Tibial artery (tissue), 4 donors: ENCODE results near the gene IL19.

ENCODE experiments used
- DNase-seq, 2 donors: peaks; one replicate each; pipeline ENCODE4 v3.0.0-alpha.2; 2019
- H3K27ac ChIP-seq, 2 donors: fragments of 200-600 bp; sonication (generic) in 1 of 2; 1 replicate in 1 of 2; 2 replicates in 1 of 2; pipeline ENCODE4 v1.5.1; 2018 to 2019; ENCODE audit warnings: mild to moderate bottlenecking in 1 of 2
- H3K27me3 ChIP-seq, 2 donors: fragments of 200-600 bp; sonication (generic) in 1 of 2; one replicate each; pipeline versions ENCODE4 v1.5.1 to v1.6.0; 2016 to 2019
- H3K36me3 ChIP-seq, 3 donors: fragments of 200-600 bp; sonication (generic) in 2 of 3; one replicate each; pipeline ENCODE4 v1.5.1; 2016 to 2019; ENCODE audit warnings: mild to moderate bottlenecking in 2 of 3
- H3K4me1 ChIP-seq, 4 donors: fragments of 200-600 bp; sonication (generic) in 2 of 4; 1 replicate in 3 of 4; 2 replicates in 1 of 4; pipeline ENCODE4 v1.5.1; 2016 to 2019
- H3K4me3 ChIP-seq, 2 donors: fragments of 200-600 bp; sonication (generic) in 1 of 2; 1 replicate in 1 of 2; 2 replicates in 1 of 2; pipeline ENCODE4 v1.5.1; 2018 to 2019; ENCODE audit warnings: mild to moderate bottlenecking in 2 of 2
- H3K9me3 ChIP-seq, 3 donors: fragments of 200-600 bp; sonication (generic) in 1 of 3; one replicate each; pipeline ENCODE4 v1.5.1; 2016 to 2019
- intact Hi-C: fragments of 100-400 bp; cut with DNase I; formaldehyde crosslinking; loops from one replicate; pipeline ENCODE4 v1.15.0; 2023; ENCODE audit warnings: low total_unique reads
- TF ChIP-seq, protein P1 (sequence below), 2 experiments: fragments of 200-600 bp in 1 of 2; fragments of 450-650 bp in 1 of 2; IDR thresholded peaks; one replicate each; pipeline ENCODE4 v1.5.1; 2017 to 2019; ENCODE audit warnings: antibody characterized with exemption in 2 of 2, mild to moderate bottlenecking in 1 of 2, moderate library complexity in 1 of 2

IL19 gene

GRCh38 chr1:206833801-206834200 lies 63.2 kb downstream of the IL19 start:
- TF ChIP-seq, protein P1, sequence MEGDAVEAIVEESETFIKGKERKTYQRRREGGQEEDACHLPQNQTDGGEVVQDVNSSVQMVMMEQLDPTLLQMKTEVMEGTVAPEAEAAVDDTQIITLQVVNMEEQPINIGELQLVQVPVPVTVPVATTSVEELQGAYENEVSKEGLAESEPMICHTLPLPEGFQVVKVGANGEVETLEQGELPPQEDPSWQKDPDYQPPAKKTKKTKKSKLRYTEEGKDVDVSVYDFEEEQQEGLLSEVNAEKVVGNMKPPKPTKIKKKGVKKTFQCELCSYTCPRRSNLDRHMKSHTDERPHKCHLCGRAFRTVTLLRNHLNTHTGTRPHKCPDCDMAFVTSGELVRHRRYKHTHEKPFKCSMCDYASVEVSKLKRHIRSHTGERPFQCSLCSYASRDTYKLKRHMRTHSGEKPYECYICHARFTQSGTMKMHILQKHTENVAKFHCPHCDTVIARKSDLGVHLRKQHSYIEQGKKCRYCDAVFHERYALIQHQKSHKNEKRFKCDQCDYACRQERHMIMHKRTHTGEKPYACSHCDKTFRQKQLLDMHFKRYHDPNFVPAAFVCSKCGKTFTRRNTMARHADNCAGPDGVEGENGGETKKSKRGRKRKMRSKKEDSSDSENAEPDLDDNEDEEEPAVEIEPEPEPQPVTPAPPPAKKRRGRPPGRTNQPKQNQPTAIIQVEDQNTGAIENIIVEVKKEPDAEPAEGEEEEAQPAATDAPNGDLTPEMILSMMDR (IDR thresholded peaks at IDR 0.05): no peak
- Histone ChIP-seq H3K4me1 (no peaks in the 10 kb centered on the region), H3K36me3 (no peaks in the 10 kb centered on the region), H3K9me3 (no peaks in the 10 kb centered on the region), H3K27ac (no peak overlapping the region), H3K4me3 (no peak overlapping the region), H3K27me3 (peaks cover 0 to 15% of the 10 kb centered on the region in 2 donors)
- intact Hi-C loops: no loop called here
- DNase-seq: no peak

- no peaks in the 10 kb centered on the region for H3K4me1 ChIP-seq
- no peak overlapping the region for H3K27ac ChIP-seq
- TF ChIP-seq, protein P1 (IDR thresholded peaks at IDR 0.05): no peak
- intact Hi-C loops: no loop called here
- DNase-seq: no peak
- no peaks in the 10 kb centered on the region for H3K36me3 ChIP-seq
- no peak overlapping the region for H3K4me3 ChIP-seq
- peaks cover 0 to 15% of the 10 kb centered on the region in 2 donors for H3K27me3 ChIP-seq
- H3K9me3 ChIP-seq: no peaks in the 10 kb centered on the region
Observed at GRCh38 chr1:206834217-206834616, 63.6 kb downstream of the IL19 start.

DNA sequence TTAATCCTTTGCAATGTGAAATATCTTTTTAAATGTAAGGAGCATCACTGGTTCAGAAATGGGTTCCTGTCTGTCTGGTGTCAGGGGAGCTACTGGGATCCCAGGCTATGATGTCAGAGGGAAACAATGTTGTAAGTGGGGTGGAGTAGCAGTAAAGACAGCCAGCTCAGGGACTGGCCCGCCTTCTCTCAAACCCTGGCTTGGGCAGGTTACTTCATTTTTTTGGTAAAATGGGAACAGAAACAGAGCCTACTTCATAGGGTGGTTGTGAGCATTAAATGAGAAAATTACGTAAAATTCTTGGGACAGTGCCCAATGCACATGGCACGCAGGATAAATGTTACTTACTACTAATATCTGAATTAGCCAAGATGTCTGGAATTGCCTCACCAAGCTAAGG lies 64.1 kb downstream of the IL19 start:
- no peaks in the 10 kb centered on the region for H3K9me3 ChIP-seq
- peaks cover 0 to 15% of the 10 kb centered on the region in 2 donors for H3K27me3 ChIP-seq
- no peaks in the 10 kb centered on the region for H3K36me3 ChIP-seq
- intact Hi-C loops: no loop called here
- H3K4me3 ChIP-seq: no peak overlapping the region
- TF ChIP-seq, protein P1 (IDR thresholded peaks at IDR 0.05): no peak
- DNase-seq: peak in 1 of 2 donors; percentile 30
- H3K27ac ChIP-seq: no peak overlapping the region
- H3K4me1 ChIP-seq: no peaks in the 10 kb centered on the region

GRCh38 chr1:206835186-206835585 lies 64.6 kb downstream of the IL19 start:
- intact Hi-C loops: no loop called here
- DNase-seq: no peak
- no peaks in the 10 kb centered on the region for H3K36me3 ChIP-seq
- H3K27ac ChIP-seq: no peak overlapping the region
- no peaks in the 10 kb centered on the region for H3K4me1 ChIP-seq
- H3K27me3 ChIP-seq: peaks cover 0 to 15% of the 10 kb centered on the region in 2 donors
- H3K9me3 ChIP-seq: no peaks in the 10 kb centered on the region
- TF ChIP-seq, protein P1 (IDR thresholded peaks at IDR 0.05): no peak
- no peak overlapping the region for H3K4me3 ChIP-seq

GRCh38 chr1:206836111-206836510 lies 65.5 kb downstream of the IL19 start:
- intact Hi-C loops: no loop called here
- Histone ChIP-seq H3K4me3 (no peak overlapping the region), H3K36me3 (no peaks in the 10 kb centered on the region), H3K4me1 (no peaks in the 10 kb centered on the region), H3K9me3 (no peaks in the 10 kb centered on the region), H3K27ac (no peak overlapping the region), H3K27me3 (peaks cover 0 to 14% of the 10 kb centered on the region in 2 donors)
- DNase-seq: no peak
- TF ChIP-seq, protein P1 (IDR thresholded peaks at IDR 0.05): no peak

DNA sequence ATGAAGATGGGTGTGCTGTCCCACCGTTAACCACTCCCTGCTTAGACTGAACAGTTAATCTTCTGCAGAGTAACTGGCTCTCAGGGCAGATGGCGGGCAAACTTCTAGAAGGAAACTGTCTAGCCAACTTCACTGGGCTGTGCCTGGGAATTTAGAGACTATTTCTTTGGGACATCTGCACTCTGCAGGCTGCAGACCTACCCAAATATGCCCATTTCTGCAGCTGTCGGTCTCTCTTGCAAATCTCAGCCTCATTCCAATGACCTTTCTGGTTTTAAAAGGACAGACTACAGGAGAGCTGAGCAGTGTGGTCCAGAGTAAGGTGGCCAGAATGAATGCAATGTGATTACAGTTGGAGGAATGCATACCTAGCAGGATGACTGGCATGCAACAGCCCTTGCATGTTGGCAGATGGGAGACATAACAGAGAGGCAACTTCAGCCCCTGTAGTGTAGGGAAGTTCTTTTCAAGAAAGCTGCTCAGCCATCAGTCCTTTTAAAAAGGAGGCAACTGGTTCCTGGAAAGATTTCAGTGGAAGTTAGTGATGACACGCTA lies 68.5 kb downstream of the IL19 start:
- Histone ChIP-seq H3K27ac (no peak overlapping the region), H3K9me3 (no peaks in the 10 kb centered on the region), H3K36me3 (no peaks in the 10 kb centered on the region), H3K4me1 (no peaks in the 10 kb centered on the region), H3K27me3 (peaks cover 0 to 17% of the 10 kb centered on the region in 2 donors), H3K4me3 (no peak overlapping the region)
- intact Hi-C loops: no loop called here
- no peak for DNase-seq
- TF ChIP-seq, protein P1 (IDR thresholded peaks at IDR 0.05): no peak
